GM18502 (cell line): Measurements from ENCODE around the gene ACSS1.

Source experiments
- ATAC-seq: cut with Tn5 transposase; IDR thresholded peaks from one replicate; pipeline ENCODE4 v1.9.1; 2021; ENCODE audit warnings: mild to moderate bottlenecking; ENCODE audit not compliant: unreplicated experiment, poor library complexity

Gene ACSS1

DNA sequence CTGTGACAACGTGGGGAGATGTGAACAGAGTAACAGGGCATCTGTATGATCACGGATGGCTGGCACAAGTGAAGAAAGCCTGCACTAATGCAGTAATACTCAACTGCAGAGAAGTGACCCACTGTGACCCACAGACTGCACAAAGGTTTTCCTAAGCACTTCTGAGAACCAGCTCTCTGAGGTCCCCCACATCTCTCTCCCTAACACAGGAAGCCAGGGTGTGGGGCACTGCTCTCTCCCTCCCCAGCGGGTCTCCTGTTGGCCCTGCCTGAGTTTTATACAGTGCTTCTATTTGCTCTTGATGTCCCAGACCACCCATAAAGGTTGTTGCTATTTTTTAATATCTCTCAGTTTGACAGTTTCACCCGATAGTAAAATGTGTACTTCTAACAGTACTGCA is 76.7 kb downstream of the ACSS1 start:
- ATAC-seq: no peak

DNA sequence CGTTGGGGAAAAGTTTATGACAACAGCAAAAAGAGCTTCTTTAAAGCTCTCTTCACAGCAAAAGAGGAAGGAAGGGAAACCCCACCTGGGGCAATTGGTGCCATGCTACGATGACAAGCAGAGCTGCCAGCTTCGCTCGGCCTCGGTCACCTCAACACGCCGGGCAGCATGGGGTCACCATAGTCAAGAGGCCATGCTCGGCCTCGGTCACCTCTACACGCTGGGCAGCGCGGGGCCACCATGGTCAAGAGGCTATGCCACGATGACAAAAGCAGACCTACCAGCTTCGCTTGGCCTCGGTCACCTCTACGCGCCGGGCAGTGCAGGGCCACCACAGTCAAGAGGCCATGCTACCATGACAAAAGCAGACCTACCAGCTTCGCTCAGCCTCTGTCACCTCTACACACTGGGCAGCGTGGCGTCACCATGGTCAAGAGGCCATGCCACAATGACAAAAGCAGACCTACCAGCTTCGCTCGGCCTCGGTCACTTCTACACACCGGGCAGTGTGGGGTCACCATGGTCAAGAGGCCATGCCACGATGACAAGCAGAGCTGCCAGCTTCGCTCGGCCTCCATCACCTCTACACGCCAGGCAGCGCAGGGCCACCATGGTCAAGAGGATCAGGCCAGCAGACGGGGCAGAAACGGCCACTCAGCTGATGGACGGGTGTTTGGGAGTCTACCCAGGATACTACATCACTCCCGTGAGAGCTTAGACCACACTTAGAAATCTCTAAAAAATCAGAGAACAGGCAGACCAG is 77.5 kb downstream of the ACSS1 start:
- no peak for ATAC-seq

DNA sequence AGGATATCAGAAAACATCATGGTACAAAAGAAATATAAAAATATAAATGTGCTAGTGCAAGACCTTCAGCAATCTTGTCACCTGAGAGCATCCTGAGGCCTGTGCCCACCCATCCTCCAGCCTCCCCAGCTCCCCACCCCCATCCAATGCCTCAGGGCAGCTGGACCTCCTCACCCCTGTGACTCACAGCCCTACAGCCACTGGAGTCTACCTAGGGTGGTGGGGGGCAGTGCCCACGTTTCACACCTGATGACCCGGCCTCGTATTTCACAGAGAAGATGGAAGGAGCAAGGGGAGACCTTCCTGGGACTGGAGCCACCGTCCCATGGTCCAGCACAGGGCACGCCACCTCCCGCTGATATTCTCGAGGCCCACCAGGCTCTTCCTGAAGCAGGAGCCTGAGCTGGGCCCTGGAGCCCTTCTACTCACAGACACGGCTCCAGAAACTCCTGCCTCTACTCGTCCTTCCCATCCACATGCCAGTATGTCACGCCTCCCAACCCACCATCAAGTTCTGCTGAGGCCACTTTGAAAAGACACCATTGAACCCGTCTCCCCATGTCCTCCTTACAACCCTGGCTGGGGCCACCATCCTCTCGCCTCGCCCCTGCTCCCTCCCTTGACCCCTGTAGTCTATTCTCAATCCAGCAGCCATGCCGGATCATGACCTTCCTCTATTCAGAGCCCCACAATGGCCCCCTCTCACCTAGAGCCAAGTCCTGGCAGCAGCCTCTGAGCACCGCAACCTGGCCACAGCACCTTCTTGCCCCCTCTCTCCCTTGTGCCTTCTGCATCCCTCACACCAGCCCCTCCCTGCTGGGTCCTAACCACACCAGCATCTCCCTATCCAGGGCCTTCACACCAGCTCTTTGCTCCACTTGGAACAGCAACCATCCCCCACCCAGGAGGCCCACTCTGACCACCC is 78.6 kb downstream of the ACSS1 start:
- no peak for ATAC-seq

DNA sequence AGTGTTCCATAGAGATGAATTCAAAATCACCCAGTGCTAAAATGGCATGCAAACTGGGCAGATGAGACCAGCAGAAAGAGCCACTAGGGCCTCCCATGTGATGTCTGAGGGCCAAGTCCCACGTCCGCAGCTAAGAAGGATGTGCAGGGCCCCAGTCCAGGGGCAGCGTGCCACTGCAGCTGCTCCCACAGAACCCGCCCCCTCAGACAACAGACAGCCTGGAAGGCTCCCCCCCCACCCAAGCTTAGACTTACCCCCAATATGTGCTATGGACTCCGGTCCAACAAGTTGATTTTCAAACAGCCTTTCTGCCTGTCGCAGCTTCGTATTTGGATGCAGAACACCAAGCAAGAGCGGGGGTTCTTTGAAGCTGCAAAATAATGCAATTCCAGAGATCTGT is 79.4 kb downstream of the ACSS1 start:
- ATAC-seq: no peak

DNA sequence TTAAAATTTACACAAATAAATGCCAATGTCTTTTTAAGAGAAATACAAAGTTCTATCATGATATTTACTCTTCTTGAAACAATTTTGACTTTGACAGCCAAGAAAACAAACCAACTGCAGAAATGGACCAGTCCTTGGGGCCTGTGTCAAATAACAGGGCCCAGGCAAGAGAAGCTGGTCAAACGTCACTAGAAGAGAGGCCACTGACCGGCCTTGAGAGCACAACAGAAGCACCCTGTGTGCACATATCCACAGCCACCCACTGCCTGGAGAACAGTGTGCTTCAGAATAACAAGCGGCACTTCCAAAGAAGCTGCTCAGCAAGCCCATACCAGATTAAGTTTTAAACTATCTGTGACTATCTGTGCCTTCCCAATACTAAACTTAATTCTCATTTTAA is 80.1 kb downstream of the ACSS1 start:
- no peak for ATAC-seq

DNA sequence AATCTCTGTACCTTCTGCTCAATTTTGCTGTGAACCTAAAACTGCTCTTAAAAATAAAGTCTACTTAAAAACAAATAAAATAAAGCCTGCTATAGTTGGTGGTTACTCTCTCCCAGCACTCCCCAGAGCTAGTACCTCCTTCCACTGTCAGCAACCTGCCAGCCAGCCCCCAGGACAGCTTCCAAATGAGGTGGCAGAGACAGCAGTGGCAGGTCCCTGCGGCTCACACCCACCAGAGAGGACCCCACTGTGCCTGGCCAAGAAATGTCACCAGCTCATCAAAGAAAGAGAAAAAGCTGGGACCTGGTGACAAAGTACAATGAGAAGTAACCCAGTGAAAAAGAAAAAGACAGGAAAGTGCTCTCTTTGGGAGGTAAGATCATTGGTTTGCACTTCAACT is 80.6 kb downstream of the ACSS1 start:
- ATAC-seq: no peak

DNA sequence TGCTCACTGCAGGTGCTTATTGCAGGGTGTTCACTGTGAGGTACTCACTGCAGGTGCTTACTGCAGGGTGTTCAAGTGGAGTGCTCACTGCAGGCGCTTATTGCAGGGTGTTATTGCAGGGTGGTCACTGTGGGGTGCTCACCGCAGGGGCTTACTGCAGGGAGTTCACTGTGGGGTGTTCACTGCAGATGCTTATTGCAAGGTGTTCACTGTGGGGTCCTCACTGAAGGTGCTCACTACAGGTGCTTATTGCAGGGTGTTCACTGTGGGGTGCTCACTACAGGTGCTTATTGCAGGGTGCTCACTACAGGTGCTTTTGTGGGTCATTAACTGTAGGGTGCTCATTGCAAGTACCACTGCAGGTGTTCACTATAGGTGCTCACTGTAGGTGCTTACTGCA is 85.6 kb downstream of the ACSS1 start:
- ATAC-seq: no peak

DNA sequence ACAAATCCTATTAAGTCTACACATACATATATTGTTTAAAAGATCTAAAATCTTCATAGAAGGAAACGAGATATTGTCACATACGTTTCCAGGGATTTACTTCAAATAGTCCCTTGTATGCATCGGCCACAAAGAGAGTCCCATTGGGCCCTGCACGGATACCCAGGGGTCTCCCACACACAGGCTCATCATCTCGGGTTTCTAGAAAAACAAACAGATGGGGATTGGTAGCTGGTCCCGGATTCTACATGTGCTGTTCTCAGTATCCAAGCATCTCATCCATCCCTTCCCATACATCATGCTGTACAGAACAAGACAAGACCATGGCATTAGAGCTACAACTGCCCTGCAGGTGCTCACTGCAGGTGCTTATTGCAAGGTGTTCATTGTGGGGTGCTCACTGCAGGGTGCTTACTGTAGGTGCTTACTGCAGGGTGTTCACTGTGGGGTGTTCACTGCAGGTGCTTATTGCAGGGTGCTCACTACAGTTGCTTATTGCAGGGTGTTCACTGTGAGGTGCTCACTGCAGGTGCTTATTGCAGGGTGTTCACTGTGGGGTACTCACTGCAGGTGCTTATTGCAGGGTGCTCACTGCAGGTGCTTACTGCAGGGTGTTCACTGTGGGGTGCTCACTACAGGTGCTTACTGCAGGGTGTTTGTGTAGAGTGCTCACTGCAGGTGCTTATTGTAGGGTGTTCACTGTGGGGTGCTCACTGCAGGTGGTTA is 86.4 kb downstream of the ACSS1 start:
- ATAC-seq: no peak

DNA sequence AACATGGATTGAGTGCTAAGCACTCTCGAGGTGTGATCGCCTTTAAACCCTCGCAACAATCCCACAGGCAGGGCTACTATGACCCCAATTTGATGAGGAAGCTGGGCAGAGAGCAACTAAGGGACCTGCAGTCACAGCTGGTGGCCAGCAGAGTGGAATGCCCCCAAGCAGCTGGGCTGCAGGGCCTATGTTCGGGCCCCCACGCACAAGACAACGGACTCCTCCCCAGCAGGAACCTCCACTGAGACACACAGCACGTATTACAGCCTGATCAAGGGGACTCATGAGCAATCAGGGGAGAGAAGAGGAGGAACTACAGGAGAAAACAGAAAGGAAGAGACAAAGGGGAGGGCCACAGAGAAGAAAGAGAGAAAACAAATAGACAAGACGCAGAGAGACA is 87.2 kb downstream of the ACSS1 start:
- no peak for ATAC-seq

DNA sequence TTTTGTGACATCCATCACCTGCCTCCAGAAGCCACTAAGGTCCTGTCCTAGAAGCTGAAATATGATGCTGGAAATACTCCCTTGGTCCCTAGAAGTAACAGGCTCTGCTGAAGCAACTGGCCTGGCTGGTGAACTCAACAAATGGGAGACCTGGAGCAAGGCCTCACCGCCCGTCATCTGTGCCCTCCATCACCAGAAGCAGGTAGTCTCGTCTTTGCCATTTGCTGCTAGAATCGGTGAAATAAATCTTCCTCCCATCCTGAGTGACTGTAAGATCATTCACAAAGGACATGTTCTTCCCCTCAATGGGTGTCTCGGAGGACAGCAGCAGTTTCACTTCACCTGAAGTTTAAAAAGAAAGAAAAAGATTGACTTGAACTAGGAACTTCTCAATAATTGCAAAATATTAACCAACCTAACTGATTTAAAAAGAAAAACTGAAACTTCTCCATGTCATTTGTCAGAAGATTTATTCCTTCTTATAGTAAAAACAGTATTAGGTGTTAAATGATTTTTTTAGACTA is 87.8 kb downstream of the ACSS1 start:
- ATAC-seq: no peak

DNA sequence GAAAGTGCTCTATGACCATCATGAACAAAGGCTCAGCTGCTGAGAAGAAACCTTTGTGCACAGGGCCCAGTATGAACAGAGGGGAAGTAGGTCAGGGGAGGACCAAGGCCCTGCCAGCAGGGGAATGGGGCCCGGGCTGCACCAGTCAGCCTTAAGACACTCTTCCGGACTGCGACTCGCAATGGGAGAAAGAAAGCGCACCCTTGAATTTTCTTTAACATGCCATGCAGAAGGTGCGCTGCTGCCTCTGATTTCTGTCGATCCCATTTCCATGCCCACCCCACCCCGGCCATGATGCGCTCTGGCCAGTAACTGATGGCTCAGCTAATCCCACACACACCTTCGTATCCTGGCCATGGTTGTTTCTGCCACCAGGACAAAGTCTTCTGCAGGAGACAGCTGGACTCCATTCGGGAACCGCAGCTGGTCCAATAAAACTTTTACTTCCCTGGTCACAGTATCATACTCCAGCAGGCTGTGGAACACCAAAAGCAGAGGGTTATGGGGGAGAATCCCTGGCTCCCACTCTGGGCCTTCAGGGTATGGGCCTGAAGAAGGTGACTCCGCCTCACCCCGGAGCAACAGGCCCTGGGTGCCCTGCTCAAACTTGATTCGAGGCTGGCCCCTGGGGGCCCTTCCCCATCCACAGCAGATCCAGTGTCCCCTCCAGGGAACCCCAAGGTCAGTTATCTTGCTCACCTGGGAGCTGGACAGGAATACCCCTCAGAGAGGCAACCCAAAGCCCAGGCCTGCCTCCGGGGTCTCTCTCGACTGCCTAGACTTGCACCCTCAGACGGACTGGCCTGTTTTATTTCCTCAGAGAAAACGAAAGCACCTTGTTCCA is 88.5 kb downstream of the ACSS1 start:
- no peak for ATAC-seq

DNA sequence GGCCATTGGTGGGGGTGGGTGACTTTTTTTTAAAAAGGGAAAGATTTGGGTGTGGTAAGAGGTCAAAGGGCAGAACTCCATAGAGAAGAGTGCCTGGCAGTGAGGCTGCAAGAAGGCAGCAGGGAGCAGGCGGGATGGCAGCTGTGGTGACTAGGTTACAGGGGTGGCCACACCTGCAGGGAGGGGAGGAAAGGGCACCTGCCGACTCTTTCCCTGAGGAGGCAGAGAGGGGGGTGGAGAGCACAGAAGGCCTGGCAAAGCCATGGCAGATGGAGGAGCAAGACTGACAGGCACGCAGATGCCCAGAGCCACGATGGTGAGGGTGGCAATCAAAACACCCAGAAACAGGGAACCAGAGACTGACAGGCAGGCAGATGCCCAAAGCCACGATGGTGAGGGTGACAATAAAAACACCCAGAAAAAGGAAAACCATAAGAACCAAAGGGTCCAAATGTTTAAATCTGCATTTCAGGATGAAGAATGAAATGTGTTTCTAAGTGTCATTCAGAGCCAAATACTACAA is 89.6 kb downstream of the ACSS1 start:
- ATAC-seq: no peak

DNA sequence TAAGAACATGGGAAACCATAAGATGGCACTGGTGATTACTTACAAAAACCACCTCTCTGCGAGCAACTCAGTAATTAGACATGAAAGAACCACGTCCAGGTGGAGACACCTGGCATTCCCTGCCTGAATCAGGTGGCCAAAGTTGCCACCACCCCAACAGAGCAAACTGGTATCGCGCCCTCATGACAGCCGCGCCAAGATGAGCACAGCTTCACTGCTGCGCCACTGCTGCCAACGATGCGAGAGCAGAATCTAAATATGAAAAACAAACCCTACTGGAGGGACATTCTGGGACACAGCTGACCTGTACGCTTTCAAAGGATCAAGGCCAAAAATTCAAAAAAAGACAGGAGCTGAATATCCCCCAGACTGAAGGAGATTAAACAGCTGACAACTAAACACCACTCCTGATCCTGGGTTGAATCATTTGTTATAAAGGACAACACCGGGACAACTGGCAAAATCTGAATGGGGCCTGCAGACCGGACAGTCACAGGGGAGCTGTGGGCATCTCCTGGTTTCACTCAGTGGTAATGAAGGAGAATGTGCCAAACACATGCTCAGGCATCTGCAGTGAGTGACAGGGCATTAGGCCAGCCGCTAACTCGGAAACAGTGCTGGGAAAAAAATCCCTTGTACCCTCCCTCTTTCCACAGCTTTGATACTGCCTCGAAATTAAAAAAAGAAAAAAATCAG is 91.5 kb downstream of the ACSS1 start:
- no peak for ATAC-seq

DNA sequence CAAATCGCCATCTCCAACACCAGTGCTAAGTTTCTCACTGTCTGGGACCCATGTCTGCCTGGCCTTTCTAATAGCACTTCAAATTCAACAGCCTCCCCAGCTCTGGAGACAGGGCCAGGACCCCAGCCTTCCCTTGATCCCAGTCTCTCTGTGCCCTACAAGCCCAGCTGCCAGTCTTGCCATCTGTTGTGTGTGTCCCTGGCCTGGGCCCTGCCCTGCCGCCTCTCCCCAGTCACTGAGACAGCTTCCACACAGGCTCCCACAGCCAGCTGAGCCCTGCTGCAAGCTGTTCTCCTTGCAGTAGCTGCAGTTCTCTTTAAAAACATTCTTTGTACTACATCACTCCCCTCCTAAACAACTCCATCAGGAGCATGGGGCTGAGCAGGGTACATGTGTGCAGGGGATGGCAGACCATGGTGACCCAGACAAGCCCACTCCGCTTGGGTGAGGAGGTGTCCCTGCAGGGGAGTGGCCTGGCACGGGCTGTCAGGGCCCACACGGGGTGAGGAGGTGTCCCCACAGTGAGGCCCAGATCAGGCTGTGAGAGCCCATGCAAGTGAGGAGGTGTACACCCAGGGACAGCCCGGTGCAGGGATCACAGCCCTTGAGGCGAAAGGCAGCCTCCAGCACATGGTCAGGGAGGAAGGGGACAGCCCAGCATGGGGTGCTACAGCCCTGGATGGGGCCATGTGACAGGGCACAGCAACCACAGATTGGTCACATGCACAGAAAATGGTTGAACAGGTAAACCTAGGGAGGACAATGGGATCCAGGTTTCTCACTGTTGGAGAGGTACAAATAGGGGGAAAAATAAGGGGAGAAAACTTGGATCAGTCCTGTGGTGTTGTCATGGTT is 92.6 kb downstream of the ACSS1 start:
- no peak for ATAC-seq

DNA sequence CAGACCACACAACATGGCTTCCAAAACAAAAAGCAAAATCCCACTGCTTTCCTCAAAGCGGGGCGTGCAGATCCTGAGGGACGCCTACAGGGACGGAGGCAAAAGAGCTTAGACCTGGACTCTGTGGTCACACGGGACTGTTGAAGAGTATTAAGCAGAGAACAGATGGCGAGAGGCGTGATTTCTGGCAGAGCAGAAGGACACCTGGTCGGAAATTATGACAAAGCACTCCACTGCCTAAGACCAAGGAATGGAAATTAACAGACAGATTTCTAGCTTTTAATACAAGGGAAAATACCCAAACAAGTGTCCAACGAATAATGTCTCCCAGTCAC is 93.5 kb downstream of the ACSS1 start:
- ATAC-seq: no peak

DNA sequence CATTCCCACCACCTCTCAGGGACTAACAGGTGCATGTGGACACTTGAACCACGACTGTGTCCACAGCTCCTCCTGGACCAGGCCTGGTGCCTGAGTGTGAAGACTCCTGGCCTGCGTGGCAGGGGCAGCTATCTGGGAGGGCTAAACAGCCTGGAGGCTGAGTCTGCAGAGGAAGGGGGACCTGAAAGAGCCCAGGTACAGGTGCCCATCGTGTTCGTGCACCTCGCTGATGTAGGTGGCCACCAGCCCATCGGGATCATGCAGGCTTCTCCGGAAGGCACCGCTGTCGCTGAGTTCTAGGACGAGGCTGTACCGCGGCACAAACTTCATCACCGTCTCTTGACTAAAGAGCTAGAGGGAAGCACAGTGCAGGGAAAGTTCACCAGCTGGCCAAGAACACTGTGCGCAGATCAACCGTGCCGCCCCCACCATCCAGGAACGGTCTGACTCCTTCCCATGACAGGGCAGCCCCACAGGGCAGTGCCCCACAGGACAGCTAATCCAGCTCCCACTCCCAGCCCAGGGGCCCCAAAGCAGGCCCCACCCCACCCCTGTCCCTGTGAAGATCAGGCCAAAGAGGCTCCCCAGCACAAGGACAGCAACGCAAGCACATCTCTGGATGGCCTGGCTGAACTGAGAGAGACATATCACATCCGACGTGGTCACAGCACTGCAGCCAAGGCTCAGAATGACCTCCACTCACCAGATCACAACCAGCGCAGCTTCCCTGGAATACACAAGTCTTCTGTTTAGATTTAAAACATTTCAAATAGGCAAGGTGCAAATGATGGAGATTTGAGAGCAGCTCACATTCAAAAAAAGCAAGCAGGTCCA is 94.0 kb downstream of the ACSS1 start:
- ATAC-seq: no peak

DNA sequence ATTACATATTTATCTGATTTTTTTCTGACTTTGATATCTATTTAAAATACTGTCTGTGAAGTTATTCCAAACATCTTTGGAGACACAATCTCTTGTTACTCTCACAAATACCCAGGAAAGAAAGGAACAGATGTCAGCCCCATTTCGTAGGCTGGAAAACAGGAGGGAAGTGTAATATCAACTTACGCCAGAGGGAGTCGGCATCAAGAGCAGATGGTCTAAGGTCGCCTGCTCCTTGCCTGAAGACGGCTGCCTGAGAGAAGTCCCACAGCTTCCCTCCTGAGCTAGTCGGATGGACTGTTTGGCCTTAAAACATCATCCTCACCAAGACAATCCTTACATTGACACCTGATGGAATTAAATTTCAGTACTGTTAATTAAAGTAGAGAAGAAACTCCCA is 95.4 kb downstream of the ACSS1 start:
- no peak for ATAC-seq

DNA sequence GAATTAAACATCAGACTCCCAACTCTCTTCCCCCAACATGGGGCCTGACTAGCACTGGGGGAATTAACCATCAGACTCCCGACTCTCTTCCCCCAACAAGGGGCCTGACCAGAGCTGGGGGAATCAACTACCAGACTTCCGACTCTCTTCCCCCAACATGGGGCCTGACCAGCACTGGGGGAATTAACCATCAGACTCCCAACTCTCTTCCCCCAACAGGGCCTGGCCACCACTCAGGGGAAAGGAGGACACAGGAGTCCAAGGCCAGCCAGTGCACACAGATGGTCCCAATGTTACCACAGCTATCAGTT is 95.8 kb downstream of the ACSS1 start:
- no peak for ATAC-seq
